ENCODE measurements around the gene LARP4B. TPM values are rescaled to one million over a fixed set of nuclear protein-coding genes. Genes with fewer than 3 reads are reported as not detected.

Gene LARP4B
- total RNA-seq, 1 experiment from 2014 or later = 75.4 TPM

DNA sequence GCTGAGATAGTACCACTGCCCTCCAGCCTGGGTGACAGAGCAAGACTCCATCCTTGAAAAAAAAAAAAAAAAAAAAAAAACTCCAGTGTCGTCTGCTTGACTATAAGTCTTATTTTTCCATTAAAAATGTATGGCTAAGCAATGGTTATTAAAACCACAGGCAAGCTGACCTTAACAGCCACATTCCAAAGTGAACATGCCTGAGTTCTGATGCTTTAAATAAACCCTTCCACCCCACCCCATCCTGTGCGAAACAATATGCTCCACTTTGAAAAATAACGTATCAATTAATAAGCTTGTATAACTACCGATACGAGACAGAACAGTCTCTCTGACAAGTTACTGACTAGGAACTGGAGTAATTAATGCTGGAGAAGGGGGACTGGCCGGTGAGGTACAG is 63.7 kb downstream of the LARP4B start:
- no peak for DNase-seq
- Histone ChIP-seq H3K4me2 (ENCODE audit: low read depth, low read length, poor library complexity, severe bottlenecking) (no peak overlapping the region), H3K9me2 (replicated peaks; ENCODE audit: insufficient read depth, low read length) (no peaks in the 10 kb centered on the region), H3K4me1 (ENCODE audit: low read length) (no peaks in the 10 kb centered on the region), H4K20me1 (ENCODE audit: insufficient read depth, low read depth, low read length) (peaks cover 31% of the 10 kb centered on the region; the same call in 1 of the 2 replicates), H2AFZ (ENCODE audit: low read length) (no peak overlapping the region), H3K36me3 (ENCODE audit: insufficient read depth, low read length) (peaks cover 28% of the 10 kb centered on the region), H3K9me3 (ENCODE audit: low read length) (no peaks in the 10 kb centered on the region), H3K79me2 (ENCODE audit: low read length) (peaks cover 92% of the 10 kb centered on the region), H3K4me3 (ENCODE audit: low read length) (no peak overlapping the region), H3K27me3 (ENCODE audit: low read length) (no peaks in the 10 kb centered on the region), H3K27ac (ENCODE audit: low read length) (no peak overlapping the region), H3K9ac (ENCODE audit: low read length) (no peak overlapping the region)

DNA sequence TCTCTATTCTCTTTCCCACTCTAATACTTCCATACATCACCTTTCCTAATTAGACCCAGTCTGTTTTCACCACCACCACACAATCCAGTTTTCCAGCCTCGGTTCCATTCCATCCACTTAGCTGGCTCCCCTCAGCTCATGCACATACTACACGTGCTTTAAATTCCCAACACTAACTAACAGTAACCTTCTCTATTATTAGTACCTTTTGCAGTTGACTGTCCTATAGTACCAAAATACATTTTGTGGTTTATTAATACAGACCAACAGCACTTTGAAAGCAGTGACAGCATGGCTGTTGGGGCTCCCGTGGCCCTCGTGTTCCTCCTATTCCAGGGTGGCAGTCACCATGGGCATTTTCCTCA is 64.9 kb downstream of the LARP4B start:
- H3K9ac ChIP-seq (ENCODE audit: low read length) = no peak overlapping the region
- H4K20me1 ChIP-seq (ENCODE audit: insufficient read depth, low read depth, low read length) = 0 out of 2 replicates have a peak, but pooled peaks cover 18% of the 10 kb centered on the region
- peaks cover 92% of the 10 kb centered on the region for H3K79me2 ChIP-seq (ENCODE audit: low read length)
- H3K4me1 ChIP-seq (ENCODE audit: low read length) = no peaks in the 10 kb centered on the region
- H3K9me3 ChIP-seq (ENCODE audit: low read length) = no peaks in the 10 kb centered on the region
- no peak overlapping the region for H3K27ac ChIP-seq (ENCODE audit: low read length)
- H3K4me3 ChIP-seq (ENCODE audit: low read length) = no peak overlapping the region
- H3K36me3 ChIP-seq (ENCODE audit: insufficient read depth, low read length) = peaks cover 39% of the 10 kb centered on the region
- no peak overlapping the region for H2AFZ ChIP-seq (ENCODE audit: low read length)
- no peaks in the 10 kb centered on the region for H3K27me3 ChIP-seq (ENCODE audit: low read length)
- H3K9me2 ChIP-seq (replicated peaks; ENCODE audit: insufficient read depth, low read length) = no peaks in the 10 kb centered on the region
- no peak overlapping the region for H3K4me2 ChIP-seq (ENCODE audit: low read depth, low read length, poor library complexity, severe bottlenecking)
- no peak for DNase-seq

DNA sequence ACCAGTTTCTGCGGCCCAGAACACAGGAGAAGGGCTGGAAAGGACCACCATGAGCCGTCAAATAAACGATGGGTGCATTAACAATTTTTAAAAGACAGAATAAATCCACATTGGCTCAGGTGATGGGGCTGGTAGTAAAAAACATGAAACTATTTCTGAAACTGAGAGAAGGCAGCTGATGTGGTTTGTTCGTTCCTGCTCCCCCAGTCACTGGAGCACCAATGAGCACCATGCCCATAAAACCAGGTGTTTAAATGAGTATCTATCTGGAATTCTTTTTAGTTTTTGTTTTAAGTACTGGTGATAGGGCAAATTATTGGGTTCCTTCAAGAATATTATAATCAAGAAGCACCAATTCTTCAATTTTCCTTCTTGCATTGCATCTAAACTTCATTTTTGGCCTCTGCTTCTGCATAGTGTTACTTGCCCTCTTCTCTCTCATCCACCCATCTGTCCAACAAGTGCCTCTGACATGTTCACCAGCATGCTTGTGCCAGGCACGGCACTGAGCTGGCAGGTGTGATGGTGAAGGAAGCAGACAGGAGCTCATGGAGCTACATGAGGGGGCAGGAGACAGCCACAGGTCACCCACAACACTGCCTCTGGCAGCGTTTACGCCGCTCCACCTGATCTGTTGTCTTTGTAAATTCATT is 65.5 kb downstream of the LARP4B start:
- Histone ChIP-seq H3K9me3 (ENCODE audit: low read length) (no peaks in the 10 kb centered on the region), H3K4me1 (ENCODE audit: low read length) (no peaks in the 10 kb centered on the region), H3K36me3 (ENCODE audit: insufficient read depth, low read length) (peaks cover 44% of the 10 kb centered on the region)

DNA sequence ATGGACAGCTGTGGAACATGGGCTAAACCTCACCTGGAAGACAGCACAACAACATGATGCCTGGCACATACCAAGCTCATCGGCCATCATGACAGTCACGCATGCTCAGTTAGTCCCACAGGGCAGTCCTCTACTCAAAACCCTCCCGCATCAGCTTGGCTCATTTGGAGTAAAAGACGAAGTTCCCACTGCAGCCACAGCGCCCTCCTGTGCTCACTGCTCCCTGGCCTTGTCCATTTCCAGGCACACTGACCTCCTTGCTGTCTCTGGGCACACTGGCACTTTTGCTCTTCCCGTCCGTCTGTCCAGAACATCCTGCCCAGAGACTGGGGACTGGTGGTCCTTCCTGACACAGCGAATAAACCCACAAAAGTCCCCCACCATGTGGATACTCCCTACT is 66.2 kb downstream of the LARP4B start:
- Histone ChIP-seq H3K4me2 (ENCODE audit: low read depth, low read length, poor library complexity, severe bottlenecking) (no peak overlapping the region), H4K20me1 (ENCODE audit: insufficient read depth, low read depth, low read length) (0 out of 2 replicates have a peak, but pooled peaks cover 17% of the 10 kb centered on the region), H3K36me3 (ENCODE audit: insufficient read depth, low read length) (peaks cover 48% of the 10 kb centered on the region), H3K9me3 (ENCODE audit: low read length) (no peaks in the 10 kb centered on the region), H3K4me3 (ENCODE audit: low read length) (no peak overlapping the region), H3K79me2 (ENCODE audit: low read length) (peaks cover 90% of the 10 kb centered on the region), H3K4me1 (ENCODE audit: low read length) (no peaks in the 10 kb centered on the region), H2AFZ (ENCODE audit: low read length) (no peak overlapping the region), H3K9ac (ENCODE audit: low read length) (no peak overlapping the region), H3K27ac (ENCODE audit: low read length) (no peak overlapping the region), H3K9me2 (replicated peaks; ENCODE audit: insufficient read depth, low read length) (no peaks in the 10 kb centered on the region), H3K27me3 (ENCODE audit: low read length) (no peaks in the 10 kb centered on the region)
- DNase-seq = no peak

More for the DNA sequence above, 65.5 kb downstream of the LARP4B start:
- Histone ChIP-seq H3K9me2 (replicated peaks; ENCODE audit: insufficient read depth, low read length) (no peaks in the 10 kb centered on the region), H3K4me2 (ENCODE audit: low read depth, low read length, poor library complexity, severe bottlenecking) (no peak overlapping the region), H3K9ac (ENCODE audit: low read length) (no peak overlapping the region), H3K27me3 (ENCODE audit: low read length) (no peaks in the 10 kb centered on the region), H3K27ac (ENCODE audit: low read length) (no peak overlapping the region), H3K79me2 (ENCODE audit: low read length) (peaks cover 92% of the 10 kb centered on the region), H3K4me3 (ENCODE audit: low read length) (no peak overlapping the region), H2AFZ (ENCODE audit: low read length) (no peak overlapping the region), H4K20me1 (ENCODE audit: insufficient read depth, low read depth, low read length) (0 out of 2 replicates have a peak, but pooled peaks cover 17% of the 10 kb centered on the region)
- DNase-seq = no peak

DNA sequence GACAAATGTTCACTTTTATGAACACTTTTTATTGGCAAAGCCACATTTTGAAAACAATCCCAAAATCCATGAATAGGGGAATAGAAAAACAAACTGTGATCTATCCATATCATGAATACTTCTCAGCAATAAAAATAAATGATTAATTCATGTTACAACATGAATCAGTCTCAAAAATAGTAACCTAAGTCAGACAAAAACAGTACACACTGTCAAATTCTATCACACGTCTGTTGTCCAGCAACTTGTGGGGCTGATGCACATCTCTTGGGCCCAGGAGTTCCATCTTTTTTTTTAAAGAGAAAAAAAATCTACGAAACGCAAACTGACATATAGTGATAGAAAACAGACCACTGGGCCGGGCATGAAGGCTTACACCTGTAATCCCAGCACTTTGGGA is 71.0 kb downstream of the LARP4B start:
- Histone ChIP-seq H3K9me2 (replicated peaks; ENCODE audit: insufficient read depth, low read length) (no peaks in the 10 kb centered on the region), H3K4me3 (ENCODE audit: low read length) (no peak overlapping the region), H3K36me3 (ENCODE audit: insufficient read depth, low read length) (peaks cover 58% of the 10 kb centered on the region), H3K4me1 (ENCODE audit: low read length) (no peaks in the 10 kb centered on the region), H4K20me1 (ENCODE audit: insufficient read depth, low read depth, low read length) (0 out of 2 replicates have a peak, but pooled peaks cover 8% of the 10 kb centered on the region), H3K9ac (ENCODE audit: low read length) (no peak overlapping the region), H3K79me2 (ENCODE audit: low read length) (peaks cover 92% of the 10 kb centered on the region), H3K27ac (ENCODE audit: low read length) (no peak overlapping the region), H3K4me2 (ENCODE audit: low read depth, low read length, poor library complexity, severe bottlenecking) (no peak overlapping the region), H3K27me3 (ENCODE audit: low read length) (no peaks in the 10 kb centered on the region), H2AFZ (ENCODE audit: low read length) (no peak overlapping the region), H3K9me3 (ENCODE audit: low read length) (no peaks in the 10 kb centered on the region)
- DNase-seq = no peak

DNA sequence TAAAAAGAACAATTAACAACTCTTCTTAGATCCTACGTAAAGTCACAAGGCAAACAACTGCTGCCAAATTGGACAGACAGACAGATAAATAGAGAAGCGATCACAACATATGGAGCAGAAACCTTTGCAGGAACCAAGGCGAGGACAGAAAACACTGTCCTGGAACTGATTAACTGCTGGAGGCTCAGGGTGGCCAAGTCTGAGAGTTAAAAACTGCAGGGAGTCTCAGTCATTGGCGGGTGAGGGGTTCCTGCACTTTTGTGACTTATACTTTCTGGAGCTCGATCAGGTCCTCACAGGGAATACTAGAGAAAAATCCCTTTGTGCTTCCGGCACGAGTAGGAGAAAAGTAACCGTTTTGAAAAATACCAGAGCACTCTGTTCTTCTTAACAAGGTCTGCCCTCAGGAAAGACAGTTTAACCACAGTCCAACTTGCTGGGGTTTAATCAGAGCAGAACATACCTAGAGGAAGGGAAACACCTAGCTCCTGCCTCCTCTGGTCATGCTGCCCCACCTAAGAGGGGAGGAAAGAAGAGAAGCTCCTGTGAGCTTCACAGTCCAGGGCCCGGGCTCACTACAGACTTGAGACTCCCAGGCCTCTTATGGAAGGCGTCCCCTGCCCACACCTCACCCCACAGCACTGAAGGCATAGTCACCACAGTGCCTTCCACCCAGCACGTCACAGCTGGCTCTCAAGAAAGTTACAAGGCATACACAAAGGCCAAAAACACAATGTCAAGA is 74.9 kb downstream of the LARP4B start:
- Histone ChIP-seq H3K36me3 (ENCODE audit: insufficient read depth, low read length) (peaks cover 75% of the 10 kb centered on the region), H3K27me3 (ENCODE audit: low read length) (no peaks in the 10 kb centered on the region), H3K79me2 (ENCODE audit: low read length) (peaks cover 98% of the 10 kb centered on the region), H3K27ac (ENCODE audit: low read length) (no peak overlapping the region), H3K9me2 (replicated peaks; ENCODE audit: insufficient read depth, low read length) (no peaks in the 10 kb centered on the region), H3K9ac (ENCODE audit: low read length) (no peak overlapping the region), H4K20me1 (ENCODE audit: insufficient read depth, low read depth, low read length) (no peaks in the 10 kb centered on the region), H3K4me3 (ENCODE audit: low read length) (no peak overlapping the region), H3K4me2 (ENCODE audit: low read depth, low read length, poor library complexity, severe bottlenecking) (no peak overlapping the region), H2AFZ (ENCODE audit: low read length) (no peak overlapping the region), H3K4me1 (ENCODE audit: low read length) (peaks cover 21% of the 10 kb centered on the region), H3K9me3 (ENCODE audit: low read length) (no peaks in the 10 kb centered on the region)
- no peak for DNase-seq

DNA sequence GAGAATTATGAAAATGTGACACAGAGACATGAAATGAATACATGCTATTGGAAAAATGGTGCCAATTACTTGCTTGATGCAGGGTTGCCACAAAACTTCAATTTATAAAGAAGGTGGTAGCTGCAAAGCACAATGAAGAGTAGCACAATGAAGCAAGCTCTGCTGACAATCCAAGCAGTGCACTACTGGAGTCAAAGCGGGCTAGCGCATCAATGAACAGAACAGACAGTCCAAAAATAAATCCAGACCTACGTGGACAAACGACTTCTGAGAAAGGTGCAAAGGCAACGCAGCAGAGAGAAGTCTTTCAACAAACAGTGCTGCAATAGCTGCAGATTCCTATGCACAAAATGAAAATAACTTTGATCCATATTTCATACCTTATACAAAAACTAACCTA is 75.8 kb downstream of the LARP4B start:
- Histone ChIP-seq H3K27ac (ENCODE audit: low read length) (no peak overlapping the region), H3K9ac (ENCODE audit: low read length) (no peak overlapping the region), H2AFZ (ENCODE audit: low read length) (no peak overlapping the region), H3K9me3 (ENCODE audit: low read length) (no peaks in the 10 kb centered on the region), H3K9me2 (replicated peaks; ENCODE audit: insufficient read depth, low read length) (no peaks in the 10 kb centered on the region), H3K27me3 (ENCODE audit: low read length) (no peaks in the 10 kb centered on the region), H3K4me3 (ENCODE audit: low read length) (no peak overlapping the region), H4K20me1 (ENCODE audit: insufficient read depth, low read depth, low read length) (no peaks in the 10 kb centered on the region), H3K4me1 (ENCODE audit: low read length) (peaks cover 21% of the 10 kb centered on the region), H3K79me2 (ENCODE audit: low read length) (peaks cover 100% of the 10 kb centered on the region), H3K36me3 (ENCODE audit: insufficient read depth, low read length) (peaks cover 75% of the 10 kb centered on the region), H3K4me2 (ENCODE audit: low read depth, low read length, poor library complexity, severe bottlenecking) (no peak overlapping the region)
- DNase-seq = no peak

DNA sequence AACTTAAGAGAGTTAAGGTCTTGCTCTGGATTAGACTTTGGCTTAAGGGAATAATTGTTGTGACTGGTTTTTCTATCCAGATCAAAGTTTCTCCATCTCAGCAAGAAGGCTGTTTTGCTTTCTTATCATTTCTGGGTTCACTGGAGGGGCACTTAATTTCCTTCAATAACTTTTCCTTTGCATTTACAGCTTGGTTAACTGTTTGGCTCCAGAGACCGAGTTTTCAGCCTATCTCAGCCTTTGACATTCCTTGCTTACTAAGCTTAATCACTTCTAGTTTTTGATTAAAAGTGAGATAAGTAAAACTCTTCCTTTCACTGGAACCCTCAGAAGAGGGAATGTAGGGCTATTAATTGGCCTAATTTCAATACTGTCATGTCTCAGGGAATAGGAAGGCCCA is 76.4 kb downstream of the LARP4B start:
- no peak for DNase-seq
- no peaks in the 10 kb centered on the region for H3K9me2 ChIP-seq (replicated peaks; ENCODE audit: insufficient read depth, low read length)
- no peak overlapping the region for H3K9ac ChIP-seq (ENCODE audit: low read length)
- no peaks in the 10 kb centered on the region for H3K9me3 ChIP-seq (ENCODE audit: low read length)
- no peaks in the 10 kb centered on the region for H4K20me1 ChIP-seq (ENCODE audit: insufficient read depth, low read depth, low read length)
- no peak overlapping the region for H3K27ac ChIP-seq (ENCODE audit: low read length)
- no peak overlapping the region for H2AFZ ChIP-seq (ENCODE audit: low read length)
- H3K4me3 ChIP-seq (ENCODE audit: low read length) = no peak overlapping the region
- no peaks in the 10 kb centered on the region for H3K27me3 ChIP-seq (ENCODE audit: low read length)
- H3K79me2 ChIP-seq (ENCODE audit: low read length) = peaks cover 100% of the 10 kb centered on the region
- peaks cover 21% of the 10 kb centered on the region for H3K4me1 ChIP-seq (ENCODE audit: low read length)
- H3K36me3 ChIP-seq (ENCODE audit: insufficient read depth, low read length) = peaks cover 74% of the 10 kb centered on the region
- H3K4me2 ChIP-seq (ENCODE audit: low read depth, low read length, poor library complexity, severe bottlenecking) = no peak overlapping the region
